ENCODE data around the gene GPR146. TPM values are rescaled to one million over a fixed set of nuclear protein-coding genes. Genes with fewer than 3 reads are reported as not detected.
"Not testable (repeated sequence)": the region's sequence is repeated elsewhere in the genome, so short reads cannot be mapped to it uniquely, and the experiment has no call there.

The GPR146 gene
- total RNA-seq, 8 experiments from 2014 or later, result 1.00 to 4.6 (median 1.4) TPM

- H3K4me1 ChIP-seq (replicated peaks in 1 of 2), result peaks cover 8 to 9% of the 10 kb centered on the region in 2 donors
- whole genome bisulfite sequencing, 10 experiments, result 60 to 100% (median 93%) methylated on average over 1 to 10 of the region's 33 CpGs; no CpG with 5 or more reads in 6 of the 10 experiments
- in situ Hi-C loops (cut with MboI; ENCODE audit: low pct_unique_long_range_greater_than_20kb in 2 of 9, low sequenced_read_pairs in 9 of 9, unreplicated experiment in 9 of 9), result no loop called here
- H3K27ac ChIP-seq, result no peak overlapping the region
- ATAC-seq (replicated peaks in 6 of 8), result no peak
- no peak overlapping the region for H3K4me3 ChIP-seq
These were observed 12.5 kb upstream of the GPR146 start for GRCh38 chr7:1031716-1032455.

- Histone ChIP-seq H3K4me1 (replicated peaks in 1 of 2) (peaks cover 8 to 9% of the 10 kb centered on the region in 2 donors), H3K4me3 (no peak overlapping the region), H3K27ac (no peak overlapping the region)
- in situ Hi-C loops (cut with MboI; ENCODE audit: low pct_unique_long_range_greater_than_20kb in 2 of 9, low sequenced_read_pairs in 9 of 9, unreplicated experiment in 9 of 9), result no loop called here
- ATAC-seq (replicated peaks in 6 of 8), result no peak
- WGBS, 10 experiments, result 92 to 100% (median 96%) methylated on average over 1 to 7 of the region's 25 CpGs; no CpG with 5 or more reads in 2 of the 10 experiments
These were observed 11.7 kb upstream of the GPR146 start for GRCh38 chr7:1032536-1033181.

GRCh38 chr7:1033546-1034145 lies 10.7 kb upstream of the GPR146 start:
- Histone ChIP-seq H3K27ac (no peak overlapping the region), H3K4me1 (replicated peaks in 1 of 2) (peaks cover 8 to 9% of the 10 kb centered on the region in 2 donors), H3K4me3 (no peak overlapping the region)
- in situ Hi-C loops (cut with MboI; ENCODE audit: low pct_unique_long_range_greater_than_20kb in 2 of 9, low sequenced_read_pairs in 9 of 9, unreplicated experiment in 9 of 9), result no loop called here
- WGBS, 10 experiments, result 87 to 100% (median 95%) methylated on average over 4 to 14 of the region's 20 CpGs; no CpG with 5 or more reads in 1 of the 10 experiments
- no peak for ATAC-seq (replicated peaks in 6 of 8)

- WGBS, 10 experiments, result 100% methylated on average over 1 of the region's 1 CpG; no CpG with 5 or more reads in 7 of the 10 experiments
- in situ Hi-C loops (cut with MboI; ENCODE audit: low pct_unique_long_range_greater_than_20kb in 2 of 9, low sequenced_read_pairs in 9 of 9, unreplicated experiment in 9 of 9); H3K4me3 ChIP-seq; H3K4me1 ChIP-seq (replicated peaks in 1 of 2); ATAC-seq (replicated peaks in 6 of 8); H3K27ac ChIP-seq: not testable (repeated sequence)
These were observed 9.6 kb upstream of the GPR146 start for GRCh38 chr7:1034769-1035168.

- in situ Hi-C loops (cut with MboI; ENCODE audit: low pct_unique_long_range_greater_than_20kb in 2 of 9, low sequenced_read_pairs in 9 of 9, unreplicated experiment in 9 of 9), result not testable (repeated sequence)
These were observed 8.0 kb upstream of the GPR146 start for GRCh38 chr7:1036164-1036928.

DNA sequence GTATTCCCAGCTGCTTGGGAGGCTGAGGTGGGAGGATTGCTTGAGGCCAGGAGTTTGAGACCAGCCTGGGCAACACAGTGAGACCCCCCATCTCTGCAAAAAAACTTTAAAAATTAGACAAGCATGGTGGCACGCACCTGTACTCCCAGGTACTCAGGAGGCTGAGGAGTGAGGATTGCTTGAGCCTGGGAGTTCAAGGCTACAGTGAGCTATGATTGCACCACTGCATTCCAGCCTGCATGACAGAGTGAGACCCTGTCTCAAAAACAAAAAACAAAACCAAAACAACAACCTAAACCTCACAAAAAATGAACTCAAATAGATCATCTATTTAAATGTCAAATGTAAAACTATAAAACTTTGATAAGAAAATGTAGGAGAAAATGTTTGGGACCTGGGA lies 4.1 kb upstream of the GPR146 start:
- H3K4me3 ChIP-seq; ATAC-seq (replicated peaks in 6 of 8); in situ Hi-C loops (cut with MboI; ENCODE audit: low pct_unique_long_range_greater_than_20kb in 2 of 9, low sequenced_read_pairs in 9 of 9, unreplicated experiment in 9 of 9); H3K27ac ChIP-seq: not testable (repeated sequence)
- H3K4me1 ChIP-seq (replicated peaks in 1 of 2), result peaks cover 26 to 33% of the 10 kb centered on the region in 2 donors
- WGBS, 10 experiments, result 86 to 100% (median 100%) methylated on average over 1 of the region's 1 CpG; no CpG with 5 or more reads in 4 of the 10 experiments

More at GRCh38 chr7:1036164-1036928, 8.0 kb upstream of the GPR146 start:
- not testable (repeated sequence) for H3K4me1 ChIP-seq (replicated peaks in 1 of 2); ATAC-seq (replicated peaks in 6 of 8); H3K4me3 ChIP-seq; H3K27ac ChIP-seq
- WGBS, 10 experiments, result 90 to 100% (median 94%) methylated on average over 2 to 18 of the region's 40 CpGs; no CpG with 5 or more reads in 6 of the 10 experiments

DNA sequence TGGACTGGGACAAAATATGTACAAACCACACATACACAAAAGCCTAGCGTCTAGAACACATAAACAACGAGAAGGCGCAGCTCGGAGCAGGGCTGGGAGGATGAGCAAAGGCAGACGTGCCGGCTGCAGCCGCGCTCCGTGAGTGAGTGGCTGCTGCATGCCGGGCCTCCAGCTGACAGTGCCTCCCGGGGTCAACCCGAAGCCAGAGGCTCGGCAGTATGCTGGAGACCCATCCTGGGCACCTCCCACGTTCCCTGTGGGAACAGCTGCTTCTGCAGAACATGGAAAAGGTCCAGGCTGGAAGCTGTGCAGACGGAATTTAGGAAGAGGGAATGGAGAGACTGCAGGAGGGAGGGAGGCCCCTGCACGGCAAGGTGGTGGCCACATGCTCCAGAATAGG lies 3.6 kb upstream of the GPR146 start:
- in situ Hi-C loops (cut with MboI; ENCODE audit: low pct_unique_long_range_greater_than_20kb in 2 of 9, low sequenced_read_pairs in 9 of 9, unreplicated experiment in 9 of 9), result no loop called here
- peaks cover 31 to 37% of the 10 kb centered on the region in 2 donors for H3K4me1 ChIP-seq (replicated peaks in 1 of 2)
- WGBS, 10 experiments, result 0 to 33% (median 8%) methylated on average over 1 to 15 of the region's 16 CpGs

GRCh38 chr7:1041551-1042491 lies 2.5 kb upstream of the GPR146 start:
- Histone ChIP-seq H3K4me1 (replicated peaks in 1 of 2) (peaks cover 32 to 37% of the 10 kb centered on the region in 2 donors), H3K4me3 (no peak overlapping the region), H3K27ac (peak overlapping the region in 1 of 2 donors; percentile 19)
- WGBS, 10 experiments, result 34 to 92% (median 67%) methylated on average over 2 to 10 of the region's 40 CpGs; no CpG with 5 or more reads in 6 of the 10 experiments
- peak in 3 of 8 experiments; percentile 3 to 15 (median 9) for ATAC-seq (replicated peaks in 6 of 8)
- in situ Hi-C loops (cut with MboI; ENCODE audit: low pct_unique_long_range_greater_than_20kb in 2 of 9, low sequenced_read_pairs in 9 of 9, unreplicated experiment in 9 of 9), result no loop called here

More for the DNA sequence above, 3.6 kb upstream of the GPR146 start:
- peak in 7 of 8 experiments; percentile 7 to 47 (median 38) for ATAC-seq (replicated peaks in 6 of 8)
- no peak overlapping the region for H3K27ac ChIP-seq
- peak overlapping the region in 1 of 5 donors; percentile 9 for H3K4me3 ChIP-seq

DNA sequence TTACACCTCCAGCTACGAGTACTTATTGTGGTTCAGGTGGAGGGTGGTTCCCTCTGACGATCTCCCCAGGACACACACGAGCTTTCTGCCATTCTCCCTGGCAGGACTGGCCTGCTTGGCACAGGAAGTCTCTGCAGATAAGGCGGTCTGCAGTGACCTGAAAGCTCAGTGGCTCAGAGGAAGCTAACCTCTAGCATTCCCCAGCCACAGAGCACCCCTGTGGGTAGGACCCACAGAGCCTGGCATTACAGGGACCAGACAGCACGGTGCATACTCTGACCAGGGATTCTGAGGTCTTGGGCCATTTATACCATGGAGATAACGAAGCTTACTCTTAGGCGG lies 1.9 kb upstream of the GPR146 start:
- Histone ChIP-seq H3K4me1 (replicated peaks in 1 of 2) (peaks cover 32 to 40% of the 10 kb centered on the region in 2 donors), H3K27ac (no peak overlapping the region), H3K4me3 (no peak overlapping the region)
- in situ Hi-C loops (cut with MboI; ENCODE audit: low pct_unique_long_range_greater_than_20kb in 2 of 9, low sequenced_read_pairs in 9 of 9, unreplicated experiment in 9 of 9), result no loop called here
- no peak for ATAC-seq (replicated peaks in 6 of 8)
- WGBS, 10 experiments, result 61 to 100% (median 90%) methylated on average over 1 to 6 of the region's 7 CpGs; no CpG with 5 or more reads in 5 of the 10 experiments

GRCh38 chr7:1043552-1044188 lies 676 bp upstream of the GPR146 start:
- in situ Hi-C loops (cut with MboI; ENCODE audit: low pct_unique_long_range_greater_than_20kb in 2 of 9, low sequenced_read_pairs in 9 of 9, unreplicated experiment in 9 of 9), result no loop called here
- peak overlapping the region in 4 of 5 donors; percentile 10 to 67 (median 40) for H3K4me3 ChIP-seq
- H3K27ac ChIP-seq, result peak overlapping the region in 1 of 2 donors; percentile 18
- ATAC-seq (replicated peaks in 6 of 8), result no peak
- peaks cover 32 to 45% of the 10 kb centered on the region in 2 donors for H3K4me1 ChIP-seq (replicated peaks in 1 of 2)
- WGBS, 10 experiments, result 3 to 100% (median 36%) methylated on average over 1 to 8 of the region's 18 CpGs; no CpG with 5 or more reads in 2 of the 10 experiments
